SK-N-SH treated with all-trans-retinoic acid at 6 μM for 48 hours (cell line): ENCODE data around the gene C2CD3.

ENCODE experiments used
- ARNTL ChIP-seq: fragments of 450-650 bp; formaldehyde crosslinking; IDR thresholded peaks from 2 replicates; pipeline ENCODE4 v1.5.0; 2020; ENCODE audit warnings: low read depth, mild to moderate bottlenecking, moderate library complexity, borderline replicate concordance
- CSDC2 ChIP-seq: fragments of 250-450 bp; sonication (Bioruptor Pico); IDR thresholded peaks from 2 replicates; pipeline ENCODE4 v1.5.0; 2020; ENCODE audit warnings: mild to moderate bottlenecking, moderate library complexity
- GLIS3 ChIP-seq: fragments of 250-450 bp; sonication (Bioruptor Pico); IDR thresholded peaks from 2 replicates; pipeline ENCODE4 v1.5.0; 2020; ENCODE audit warnings: mild to moderate bottlenecking, moderate library complexity
- ISL1 ChIP-seq: fragments of 250-450 bp; sonication (Bioruptor Pico); IDR thresholded peaks from 2 replicates; pipeline ENCODE4 v2.1.2; 2022; ENCODE audit warnings: mild to moderate bottlenecking, moderate library complexity
- OSR1 ChIP-seq: fragments of 250-450 bp; sonication (Bioruptor Pico); IDR thresholded peaks from 2 replicates; pipeline ENCODE4 v1.8.0; 2022; ENCODE audit warnings: moderate library complexity, mild to moderate bottlenecking, inconsistent platforms
- POU6F1 ChIP-seq: fragments of 250-450 bp; sonication (Bioruptor Pico); IDR thresholded peaks from 2 replicates; pipeline ENCODE4 v1.8.0; 2021; ENCODE audit warnings: low read depth, mild to moderate bottlenecking, moderate library complexity, borderline replicate concordance
- PPARA ChIP-seq: fragments of 250-450 bp; sonication (Bioruptor Pico); IDR thresholded peaks from 2 replicates; pipeline ENCODE4 v1.5.0; 2020; ENCODE audit warnings: mild to moderate bottlenecking, borderline replicate concordance
- RARB ChIP-seq: fragments of 250-450 bp; sonication (Bioruptor Pico); IDR thresholded peaks from 2 replicates; pipeline ENCODE4 v1.8.0; 2021; ENCODE audit warnings: mild to moderate bottlenecking, moderate library complexity
- ZFP3 ChIP-seq: fragments of 250-450 bp; sonication (Bioruptor Pico); IDR thresholded peaks from 2 replicates; pipeline ENCODE4 v1.5.0; 2020; ENCODE audit warnings: mild to moderate bottlenecking, moderate library complexity
- ZFP30 ChIP-seq: fragments of 450-650 bp; formaldehyde crosslinking; IDR thresholded peaks from 2 replicates; pipeline ENCODE4 v1.5.0; 2022; ENCODE audit warnings: mild to moderate bottlenecking, moderate library complexity
- ZNF565 ChIP-seq: fragments of 450-650 bp; formaldehyde crosslinking; conservative IDR thresholded peaks from 2 replicates; pipeline ENCODE4 v1.5.0; 2020; ENCODE audit warnings: low read depth, mild to moderate bottlenecking, moderate library complexity
- ZNF70 ChIP-seq: fragments of 450-650 bp; formaldehyde crosslinking; IDR thresholded peaks from 2 replicates; pipeline ENCODE4 v1.5.0; 2020; ENCODE audit warnings: mild to moderate bottlenecking, moderate library complexity
- ZNF8 ChIP-seq: fragments of 450-650 bp; formaldehyde crosslinking; IDR thresholded peaks from 2 replicates; pipeline ENCODE4 v1.5.0; 2020; ENCODE audit warnings: mild to moderate bottlenecking, moderate library complexity
- TF ChIP-seq, protein P1 (sequence below): fragments of 250-450 bp; sonication (Bioruptor Pico); IDR thresholded peaks from 2 replicates; pipeline ENCODE4 v1.8.0; 2020; ENCODE audit warnings: mild to moderate bottlenecking, moderate library complexity, borderline replicate concordance

- no peak for TF ChIP-seq ISL1 (CRISPR knock-in tag)
- TF ChIP-seq PPARA (CRISPR knock-in tag): no peak
- no peak for TF ChIP-seq RARB
- TF ChIP-seq ARNTL: no peak
- no peak for TF ChIP-seq ZNF565 (CRISPR knock-in tag)
- no peak for TF ChIP-seq ZFP3 (CRISPR knock-in tag)
- no peak for TF ChIP-seq ZFP30 (CRISPR knock-in tag)
- TF ChIP-seq POU6F1: no peak
- TF ChIP-seq ZNF70 (CRISPR knock-in tag): no peak
- no peak for TF ChIP-seq ZNF8 (CRISPR knock-in tag)
- TF ChIP-seq GLIS3: no peak
- no peak for TF ChIP-seq CSDC2 (CRISPR knock-in tag)
- TF ChIP-seq OSR1 (CRISPR knock-in tag): no peak
- TF ChIP-seq, protein P1, sequence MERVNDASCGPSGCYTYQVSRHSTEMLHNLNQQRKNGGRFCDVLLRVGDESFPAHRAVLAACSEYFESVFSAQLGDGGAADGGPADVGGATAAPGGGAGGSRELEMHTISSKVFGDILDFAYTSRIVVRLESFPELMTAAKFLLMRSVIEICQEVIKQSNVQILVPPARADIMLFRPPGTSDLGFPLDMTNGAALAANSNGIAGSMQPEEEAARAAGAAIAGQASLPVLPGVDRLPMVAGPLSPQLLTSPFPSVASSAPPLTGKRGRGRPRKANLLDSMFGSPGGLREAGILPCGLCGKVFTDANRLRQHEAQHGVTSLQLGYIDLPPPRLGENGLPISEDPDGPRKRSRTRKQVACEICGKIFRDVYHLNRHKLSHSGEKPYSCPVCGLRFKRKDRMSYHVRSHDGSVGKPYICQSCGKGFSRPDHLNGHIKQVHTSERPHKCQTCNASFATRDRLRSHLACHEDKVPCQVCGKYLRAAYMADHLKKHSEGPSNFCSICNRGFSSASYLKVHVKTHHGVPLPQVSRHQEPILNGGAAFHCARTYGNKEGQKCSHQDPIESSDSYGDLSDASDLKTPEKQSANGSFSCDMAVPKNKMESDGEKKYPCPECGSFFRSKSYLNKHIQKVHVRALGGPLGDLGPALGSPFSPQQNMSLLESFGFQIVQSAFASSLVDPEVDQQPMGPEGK (CRISPR knock-in tag): no peak
These were observed 166.6 kb downstream of the C2CD3 start for GRCh38 chr11:74004046-74004695.
